HepG2 (cell line): Measurements from ENCODE around the gene SP5. TPM values are rescaled to one million over a fixed set of nuclear protein-coding genes. Genes with fewer than 3 reads are reported as not detected.

Experiments used
- CC2D1A ChIP-seq: sonication (generic); formaldehyde crosslinking; IDR thresholded peaks from 2 replicates; pipeline ENCODE4 v1.8.1; 2023; ENCODE audit warnings: mild to moderate bottlenecking, missing genetic modification reagents
- DBP ChIP-seq: sonication (generic); formaldehyde crosslinking; IDR thresholded peaks from 2 replicates; pipeline ENCODE4 v1.4.0; 2020; ENCODE audit warnings: missing genetic modification reagents; ENCODE audit errors: not compliant biosample characterization
- ESRRA ChIP-seq: sonication (generic); formaldehyde crosslinking; IDR thresholded peaks from 2 replicates; pipeline ENCODE4 v1.5.1; 2020; ENCODE audit warnings: mild to moderate bottlenecking, low read depth, missing genetic modification reagents
- FOXA3 ChIP-seq: IDR thresholded peaks from 2 replicates; pipeline ENCODE4 v1.6.1; 2016; ENCODE audit warnings: missing genetic modification reagents, missing compliant biosample characterization
- GABPA ChIP-seq, 2 experiments: IDR thresholded peaks; 2 replicates each; pipeline ENCODE4 v1.6.1; 2011 to 2016; ENCODE audit warnings: low read depth in 2 of 2, low read length in 1 of 2, missing biosample characterization in 1 of 2, missing genetic modification characterization in 1 of 2
- HMG20A ChIP-seq: IDR thresholded peaks from 2 replicates; pipeline ENCODE4 v1.6.1; 2016; ENCODE audit warnings: borderline replicate concordance
- JUN ChIP-seq: sonication (generic); formaldehyde crosslinking; IDR thresholded peaks from 2 replicates; pipeline ENCODE4 v1.4.0; 2020; ENCODE audit warnings: mild to moderate bottlenecking, missing genetic modification reagents
- KDM1A ChIP-seq: IDR thresholded peaks from 2 replicates; pipeline ENCODE4 v1.6.1; 2016; ENCODE audit warnings: missing compliant biosample characterization
- MATR3 ChIP-seq: sonication (generic); formaldehyde crosslinking; IDR thresholded peaks from 2 replicates; pipeline ENCODE4 v1.4.0; 2020; ENCODE audit warnings: missing genetic modification reagents
- NAIF1 ChIP-seq: sonication (generic); formaldehyde crosslinking; IDR thresholded peaks from 2 replicates; pipeline ENCODE4 v1.5.0; 2020; ENCODE audit warnings: mild to moderate bottlenecking, missing genetic modification reagents, borderline replicate concordance
- REXO4 ChIP-seq: sonication (generic); formaldehyde crosslinking; IDR thresholded peaks from 2 replicates; pipeline ENCODE4 v1.8.0; 2022; ENCODE audit warnings: missing genetic modification reagents, mild to moderate bottlenecking, borderline replicate concordance
- SALL1 ChIP-seq: sonication (generic); formaldehyde crosslinking; IDR thresholded peaks from 2 replicates; pipeline ENCODE4 v1.8.0; 2022; ENCODE audit warnings: mild to moderate bottlenecking, missing genetic modification reagents
- SIN3A ChIP-seq: IDR thresholded peaks from 2 replicates; pipeline ENCODE4 v1.6.1; 2011; ENCODE audit warnings: low read depth, mild to moderate bottlenecking, control low read depth, low read length, borderline replicate concordance
- THAP11 ChIP-seq: IDR thresholded peaks from 2 replicates; pipeline ENCODE4 v1.6.1; 2016; ENCODE audit warnings: missing biosample characterization, missing genetic modification reagents
- YEATS4 ChIP-seq: sonication (generic); formaldehyde crosslinking; IDR thresholded peaks from 2 replicates; pipeline ENCODE4 v1.4.0; 2020; ENCODE audit warnings: missing genetic modification reagents, borderline replicate concordance
- ZBTB42 ChIP-seq: sonication (generic); formaldehyde crosslinking; IDR thresholded peaks from 2 replicates; pipeline ENCODE4 v1.5.0; 2020; ENCODE audit warnings: mild to moderate bottlenecking, missing genetic modification reagents
- ZFX ChIP-seq: sonication (generic); formaldehyde crosslinking; IDR thresholded peaks from 2 replicates; pipeline ENCODE4 v1.4.0; 2020; ENCODE audit warnings: mild to moderate bottlenecking, low read depth, missing genetic modification reagents, moderate library complexity
- ZNF10 ChIP-seq: sonication (generic); formaldehyde crosslinking; IDR thresholded peaks from 2 replicates; pipeline ENCODE4 v1.4.0; 2020; ENCODE audit warnings: mild to moderate bottlenecking, low read depth, missing genetic modification reagents, borderline replicate concordance
- ZNF138 ChIP-seq: sonication (generic); formaldehyde crosslinking; IDR thresholded peaks from 2 replicates; pipeline ENCODE4 v1.5.0; 2020; ENCODE audit warnings: mild to moderate bottlenecking, low read depth, missing genetic modification reagents
- ZNF749 ChIP-seq: sonication (generic); formaldehyde crosslinking; IDR thresholded peaks from 2 replicates; pipeline ENCODE4 v1.8.0; 2022; ENCODE audit warnings: mild to moderate bottlenecking, missing genetic modification reagents, moderate library complexity, borderline replicate concordance
- polyA plus RNA-seq, 8 experiments: library from polyadenylated mRNA; depleted of rRNA in 3 of 8; stranded (reverse) in 7 of 8; unstranded in 1 of 8; fragments of >200 nt; fragmentation: Illumina TruSeq in 4 of 8; extraction: Trizol in 4 of 8; gene quantifications; 2 replicates each; pipeline versions ENCODE4 v1.2.1 to v1.2.3, GENCODE V29; 2011 to 2016; ENCODE audit warnings: low read depth in 4 of 8, missing spikeins in 1 of 8, mixed read lengths in 1 of 8; ENCODE audit not compliant: insufficient read depth in 1 of 8
- total RNA-seq, 5 experiments: library from RNA; depleted of rRNA; stranded (reverse); fragments of >200 nt; fragmentation: Illumina TruSeq; extraction: Trizol; gene quantifications; 2 replicates each; pipeline ENCODE4 v1.2.3, GENCODE V29; 2016; ENCODE audit warnings: low read depth in 1 of 5
- TF ChIP-seq, protein P1 (sequence below): sonication (generic); formaldehyde crosslinking; IDR thresholded peaks from 2 replicates; pipeline ENCODE4 v1.4.0; 2020; ENCODE audit warnings: missing genetic modification reagents
- TF ChIP-seq, protein P2 (sequence below): sonication (generic); formaldehyde crosslinking; IDR thresholded peaks from 2 replicates; pipeline ENCODE4 v1.4.0; 2020; ENCODE audit warnings: missing genetic modification reagents, low read depth, mild to moderate bottlenecking, borderline replicate concordance

Gene SP5
- total and polyA plus RNA-seq, 2 of the 13 experiments (the other 11 are each of a cell fraction or from before 2014, with no cell fraction given) = 50.8 to 119 TPM

DNA sequence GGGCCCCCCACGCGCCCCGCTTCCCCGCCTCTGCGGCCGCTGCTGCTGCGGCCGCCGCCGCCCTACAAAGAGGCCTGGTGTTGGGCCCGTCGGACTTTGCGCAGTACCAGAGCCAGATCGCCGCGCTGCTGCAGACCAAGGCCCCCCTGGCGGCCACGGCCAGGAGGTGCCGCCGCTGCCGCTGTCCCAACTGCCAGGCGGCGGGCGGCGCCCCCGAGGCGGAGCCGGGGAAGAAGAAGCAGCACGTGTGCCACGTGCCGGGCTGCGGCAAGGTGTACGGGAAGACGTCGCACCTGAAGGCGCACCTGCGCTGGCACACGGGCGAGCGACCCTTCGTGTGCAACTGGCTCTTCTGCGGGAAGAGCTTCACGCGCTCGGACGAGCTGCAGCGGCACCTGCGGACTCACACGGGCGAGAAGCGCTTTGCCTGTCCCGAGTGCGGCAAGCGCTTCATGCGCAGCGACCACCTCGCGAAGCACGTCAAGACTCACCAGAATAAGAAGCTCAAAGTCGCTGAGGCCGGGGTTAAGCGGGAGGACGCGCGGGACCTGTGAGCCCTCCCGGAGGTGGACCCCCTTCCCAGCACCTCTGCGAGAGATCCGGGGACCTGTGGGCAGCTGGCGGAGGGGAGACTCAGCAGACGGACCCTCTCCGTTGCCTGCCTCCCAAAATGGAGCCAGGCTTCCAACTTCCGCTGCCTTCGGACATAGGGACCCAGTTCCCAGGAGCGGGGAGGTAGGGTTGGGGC, 1.9 kb downstream of the SP5 start (continued):
- TF ChIP-seq MATR3 (CRISPR knock-in tag) (no peak), ZBTB42 (CRISPR knock-in tag) (no peak), SIN3A (peak; percentile 76; the same call in 1 of the 2 replicates), ZFX (peak; percentile 72), JUN (no peak; the same call in none of the 2 replicates), ZNF138 (CRISPR knock-in tag) (no peak), REXO4 (no peak), HMG20A (CRISPR knock-in tag) (peak; percentile 66; the same call in 1 of the 2 replicates), ZNF10 (CRISPR knock-in tag) (0 out of 2 replicates have a peak, but pooled peaks have one; percentile 40), KDM1A (CRISPR knock-in tag) (no peak), YEATS4 (peak; percentile 90), FOXA3 (CRISPR knock-in tag) (peak; percentile 29), GABPA (IDR thresholded peaks at IDR 0.05; ENCODE audit: low read depth, low read length) (no peak), GABPA (CRISPR knock-in tag; IDR thresholded peaks at IDR 0.05; ENCODE audit: low read depth) (no peak), CC2D1A (CRISPR knock-in tag) (no peak), ZNF749 (peak; percentile 87), SALL1 (peak; percentile 94), THAP11 (CRISPR knock-in tag) (peak; percentile 47), DBP (peak; percentile 12), NAIF1 (CRISPR knock-in tag) (no peak; the same call in 1 of the 2 replicates), ESRRA (CRISPR knock-in tag) (peak; percentile 48; the same call in 1 of the 2 replicates)
- TF ChIP-seq, protein P1, sequence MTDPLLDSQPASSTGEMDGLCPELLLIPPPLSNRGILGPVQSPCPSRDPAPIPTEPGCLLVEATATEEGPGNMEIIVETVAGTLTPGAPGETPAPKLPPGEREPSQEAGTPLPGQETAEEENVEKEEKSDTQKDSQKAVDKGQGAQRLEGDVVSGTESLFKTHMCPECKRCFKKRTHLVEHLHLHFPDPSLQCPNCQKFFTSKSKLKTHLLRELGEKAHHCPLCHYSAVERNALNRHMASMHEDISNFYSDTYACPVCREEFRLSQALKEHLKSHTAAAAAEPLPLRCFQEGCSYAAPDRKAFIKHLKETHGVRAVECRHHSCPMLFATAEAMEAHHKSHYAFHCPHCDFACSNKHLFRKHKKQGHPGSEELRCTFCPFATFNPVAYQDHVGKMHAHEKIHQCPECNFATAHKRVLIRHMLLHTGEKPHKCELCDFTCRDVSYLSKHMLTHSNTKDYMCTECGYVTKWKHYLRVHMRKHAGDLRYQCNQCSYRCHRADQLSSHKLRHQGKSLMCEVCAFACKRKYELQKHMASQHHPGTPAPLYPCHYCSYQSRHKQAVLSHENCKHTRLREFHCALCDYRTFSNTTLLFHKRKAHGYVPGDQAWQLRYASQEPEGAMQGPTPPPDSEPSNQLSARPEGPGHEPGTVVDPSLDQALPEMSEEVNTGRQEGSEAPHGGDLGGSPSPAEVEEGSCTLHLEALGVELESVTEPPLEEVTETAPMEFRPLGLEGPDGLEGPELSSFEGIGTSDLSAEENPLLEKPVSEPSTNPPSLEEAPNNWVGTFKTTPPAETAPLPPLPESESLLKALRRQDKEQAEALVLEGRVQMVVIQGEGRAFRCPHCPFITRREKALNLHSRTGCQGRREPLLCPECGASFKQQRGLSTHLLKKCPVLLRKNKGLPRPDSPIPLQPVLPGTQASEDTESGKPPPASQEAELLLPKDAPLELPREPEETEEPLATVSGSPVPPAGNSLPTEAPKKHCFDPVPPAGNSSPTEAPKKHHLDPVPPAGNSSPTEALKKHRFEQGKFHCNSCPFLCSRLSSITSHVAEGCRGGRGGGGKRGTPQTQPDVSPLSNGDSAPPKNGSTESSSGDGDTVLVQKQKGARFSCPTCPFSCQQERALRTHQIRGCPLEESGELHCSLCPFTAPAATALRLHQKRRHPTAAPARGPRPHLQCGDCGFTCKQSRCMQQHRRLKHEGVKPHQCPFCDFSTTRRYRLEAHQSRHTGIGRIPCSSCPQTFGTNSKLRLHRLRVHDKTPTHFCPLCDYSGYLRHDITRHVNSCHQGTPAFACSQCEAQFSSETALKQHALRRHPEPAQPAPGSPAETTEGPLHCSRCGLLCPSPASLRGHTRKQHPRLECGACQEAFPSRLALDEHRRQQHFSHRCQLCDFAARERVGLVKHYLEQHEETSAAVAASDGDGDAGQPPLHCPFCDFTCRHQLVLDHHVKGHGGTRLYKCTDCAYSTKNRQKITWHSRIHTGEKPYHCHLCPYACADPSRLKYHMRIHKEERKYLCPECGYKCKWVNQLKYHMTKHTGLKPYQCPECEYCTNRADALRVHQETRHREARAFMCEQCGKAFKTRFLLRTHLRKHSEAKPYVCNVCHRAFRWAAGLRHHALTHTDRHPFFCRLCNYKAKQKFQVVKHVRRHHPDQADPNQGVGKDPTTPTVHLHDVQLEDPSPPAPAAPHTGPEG (CRISPR knock-in tag) = peak; percentile 52; the same call in 1 of the 2 replicates
- TF ChIP-seq, protein P2, sequence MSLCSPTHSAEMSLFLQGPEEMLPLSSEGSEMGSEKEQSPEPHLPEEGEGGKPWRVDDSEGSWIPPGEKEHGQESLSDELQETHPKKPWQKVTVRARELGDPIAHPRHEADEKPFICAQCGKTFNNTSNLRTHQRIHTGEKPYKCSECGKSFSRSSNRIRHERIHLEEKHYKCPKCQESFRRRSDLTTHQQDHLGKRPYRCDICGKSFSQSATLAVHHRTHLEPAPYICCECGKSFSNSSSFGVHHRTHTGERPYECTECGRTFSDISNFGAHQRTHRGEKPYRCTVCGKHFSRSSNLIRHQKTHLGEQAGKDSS (CRISPR knock-in tag) = peak; percentile 74; the same call in 1 of the 2 replicates
